ENCODE data around the gene PTPRM. TPM values are rescaled to one million over a fixed set of nuclear protein-coding genes. Genes with fewer than 3 reads are reported as not detected.

Gene PTPRM
- total RNA-seq, 1 experiment from 2014 or later = 6.2 TPM

DNA sequence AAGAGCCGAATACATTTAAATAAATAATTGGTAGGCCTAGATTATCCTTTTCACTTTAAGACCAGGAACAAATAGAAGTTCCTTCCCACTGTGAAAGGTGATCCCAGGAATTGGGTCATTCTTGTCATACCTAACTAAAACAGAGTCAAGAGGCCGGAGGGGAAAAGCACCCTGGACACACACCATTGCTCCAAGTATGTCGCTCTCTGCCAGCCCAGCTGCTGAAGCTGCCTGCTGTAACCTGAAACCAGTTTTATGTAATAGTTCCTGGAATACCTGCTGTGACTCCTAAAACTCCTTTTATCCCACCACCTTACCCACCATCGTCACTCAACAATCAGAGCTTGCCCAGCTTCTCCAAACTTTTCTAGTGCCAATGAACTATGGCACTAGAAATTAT, 217.1 kb downstream of the PTPRM start:
- Histone ChIP-seq H4K20me1 (ENCODE audit: control insufficient read depth, insufficient read depth, insufficient read length) (no peaks in the 10 kb centered on the region), H3K27me3 (ENCODE audit: insufficient read depth, low read length) (no peaks in the 10 kb centered on the region)
- peaks cover 0 to 7% of the 10 kb centered on the region in 2 experiments; a peak in 3 of 5 replicates for H3K9me3 Mint-ChIP-seq

More for the DNA sequence above, 217.1 kb downstream of the PTPRM start:
- Mint-ChIP-seq H3K4me3 (no peak overlapping the region), H3K36me3 (ENCODE audit: insufficient read depth in 1 of 3, low read depth in 3 of 3) (no peaks in the 10 kb centered on the region), H3K4me1 (peaks cover 6 to 12% of the 10 kb centered on the region in 2 experiments), H3K27me3 (ENCODE audit: low read depth) (no peaks in the 10 kb centered on the region), H3K27ac (no peak overlapping the region)
- Histone ChIP-seq H3K23ac (ENCODE audit: insufficient read length, low read depth, low read length) (no peak overlapping the region), H3K23me2 (ENCODE audit: insufficient read length, low read depth, low read length, poor library complexity, severe bottlenecking) (no peaks in the 10 kb centered on the region), H2AK5ac (ENCODE audit: insufficient read length, low read length) (no peak overlapping the region), H3K27ac (ENCODE audit: insufficient read length, low read depth, low read length) (no peak overlapping the region), H4K5ac (ENCODE audit: insufficient read length, low read depth, low read length) (no peak overlapping the region), H2BK120ac (ENCODE audit: low read depth, low read length, poor library complexity, severe bottlenecking) (no peak overlapping the region), H3K9me3 (ENCODE audit: control insufficient read depth, low read depth, low read length) (no peaks in the 10 kb centered on the region), H3T11ph (ENCODE audit: low read length) (no peak overlapping the region), H3K9ac (ENCODE audit: extremely low read depth, insufficient read length, low read length) (no peak overlapping the region), H3K4me1 (ENCODE audit: insufficient read depth, low read length) (no peaks in the 10 kb centered on the region), H3K4me2 (ENCODE audit: insufficient read depth, insufficient read length, low read length) (no peak overlapping the region), H3K4ac (ENCODE audit: low read depth, low read length) (no peak overlapping the region), H2AFZ (ENCODE audit: low read length) (no peak overlapping the region), H2BK20ac (ENCODE audit: low read depth, low read length, poor library complexity, severe bottlenecking) (no peak overlapping the region), H4K8ac (replicated peaks; ENCODE audit: insufficient read length, low read depth, low read length) (no peak overlapping the region), H3K79me2 (ENCODE audit: insufficient read depth, low read length) (peaks cover 2% of the 10 kb centered on the region; the same call in 1 of the 2 replicates), H2BK12ac (ENCODE audit: insufficient read length, low read depth, low read length) (no peak overlapping the region), H3K56ac (ENCODE audit: insufficient read length, low read depth, low read length) (no peak overlapping the region), H4K91ac (ENCODE audit: insufficient read length, low read depth, low read length) (no peak overlapping the region), H2BK15ac (ENCODE audit: low read depth, low read length) (no peak overlapping the region), H2BK5ac (ENCODE audit: insufficient read length, low read length) (no peak overlapping the region), H3K18ac (ENCODE audit: insufficient read length, low read depth, low read length) (no peak overlapping the region), H3K14ac (ENCODE audit: insufficient read depth, low read length) (no peak overlapping the region), H3K79me1 (ENCODE audit: insufficient read depth, low read depth, low read length, poor library complexity, severe bottlenecking) (no peaks in the 10 kb centered on the region)
- WGBS (ENCODE audit: extremely low coverage, insufficient read length, low lambda C conversion rate) = no CpG with 5 or more reads among the region's 4 CpGs
- DNase-seq = peak; percentile 40
- TF ChIP-seq, protein P1, sequence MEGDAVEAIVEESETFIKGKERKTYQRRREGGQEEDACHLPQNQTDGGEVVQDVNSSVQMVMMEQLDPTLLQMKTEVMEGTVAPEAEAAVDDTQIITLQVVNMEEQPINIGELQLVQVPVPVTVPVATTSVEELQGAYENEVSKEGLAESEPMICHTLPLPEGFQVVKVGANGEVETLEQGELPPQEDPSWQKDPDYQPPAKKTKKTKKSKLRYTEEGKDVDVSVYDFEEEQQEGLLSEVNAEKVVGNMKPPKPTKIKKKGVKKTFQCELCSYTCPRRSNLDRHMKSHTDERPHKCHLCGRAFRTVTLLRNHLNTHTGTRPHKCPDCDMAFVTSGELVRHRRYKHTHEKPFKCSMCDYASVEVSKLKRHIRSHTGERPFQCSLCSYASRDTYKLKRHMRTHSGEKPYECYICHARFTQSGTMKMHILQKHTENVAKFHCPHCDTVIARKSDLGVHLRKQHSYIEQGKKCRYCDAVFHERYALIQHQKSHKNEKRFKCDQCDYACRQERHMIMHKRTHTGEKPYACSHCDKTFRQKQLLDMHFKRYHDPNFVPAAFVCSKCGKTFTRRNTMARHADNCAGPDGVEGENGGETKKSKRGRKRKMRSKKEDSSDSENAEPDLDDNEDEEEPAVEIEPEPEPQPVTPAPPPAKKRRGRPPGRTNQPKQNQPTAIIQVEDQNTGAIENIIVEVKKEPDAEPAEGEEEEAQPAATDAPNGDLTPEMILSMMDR (conservative IDR thresholded peaks at IDR 0.05) = no peak
